ENCODE results near the gene PCBP3.

The PCBP3 gene

DNA sequence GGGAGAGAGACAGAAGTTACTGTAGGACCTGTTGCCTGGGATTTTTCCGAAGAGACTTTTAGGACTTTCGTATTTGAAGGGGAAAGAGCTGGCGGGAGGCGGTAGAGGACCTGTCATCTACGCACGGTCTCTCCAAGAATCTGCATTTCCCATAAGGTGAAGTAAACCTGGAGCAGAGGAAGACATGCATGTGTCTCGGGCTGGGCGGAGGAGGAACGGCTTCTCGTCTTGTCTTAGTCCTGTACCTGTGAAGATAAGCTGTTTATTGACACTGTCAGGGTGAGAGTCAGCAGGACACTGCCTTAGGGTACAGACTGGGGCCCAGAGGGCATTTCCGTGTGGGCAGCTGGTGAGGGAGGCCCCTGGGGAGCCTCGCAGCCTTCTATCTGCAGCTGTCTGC is 214.7 kb downstream of the PCBP3 start:
- TF ChIP-seq, protein P1, sequence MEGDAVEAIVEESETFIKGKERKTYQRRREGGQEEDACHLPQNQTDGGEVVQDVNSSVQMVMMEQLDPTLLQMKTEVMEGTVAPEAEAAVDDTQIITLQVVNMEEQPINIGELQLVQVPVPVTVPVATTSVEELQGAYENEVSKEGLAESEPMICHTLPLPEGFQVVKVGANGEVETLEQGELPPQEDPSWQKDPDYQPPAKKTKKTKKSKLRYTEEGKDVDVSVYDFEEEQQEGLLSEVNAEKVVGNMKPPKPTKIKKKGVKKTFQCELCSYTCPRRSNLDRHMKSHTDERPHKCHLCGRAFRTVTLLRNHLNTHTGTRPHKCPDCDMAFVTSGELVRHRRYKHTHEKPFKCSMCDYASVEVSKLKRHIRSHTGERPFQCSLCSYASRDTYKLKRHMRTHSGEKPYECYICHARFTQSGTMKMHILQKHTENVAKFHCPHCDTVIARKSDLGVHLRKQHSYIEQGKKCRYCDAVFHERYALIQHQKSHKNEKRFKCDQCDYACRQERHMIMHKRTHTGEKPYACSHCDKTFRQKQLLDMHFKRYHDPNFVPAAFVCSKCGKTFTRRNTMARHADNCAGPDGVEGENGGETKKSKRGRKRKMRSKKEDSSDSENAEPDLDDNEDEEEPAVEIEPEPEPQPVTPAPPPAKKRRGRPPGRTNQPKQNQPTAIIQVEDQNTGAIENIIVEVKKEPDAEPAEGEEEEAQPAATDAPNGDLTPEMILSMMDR (IDR thresholded peaks at IDR 0.05): no peak
- no peaks in the 10 kb centered on the region for H3K9me3 ChIP-seq
- H3K36me3 ChIP-seq: peaks cover 16% of the 10 kb centered on the region
- no peak overlapping the region for H3K4me3 ChIP-seq (ENCODE audit: low read depth in 1 of 2, low read length in 1 of 2)
- H3K27me3 ChIP-seq: no peaks in the 10 kb centered on the region
- H3K4me1 ChIP-seq (ENCODE audit: control insufficient read depth in 1 of 2, insufficient read depth in 1 of 2, low read depth in 1 of 2, low read length in 1 of 2): no peaks in the 10 kb centered on the region
- H3K27ac ChIP-seq: no peak overlapping the region

DNA sequence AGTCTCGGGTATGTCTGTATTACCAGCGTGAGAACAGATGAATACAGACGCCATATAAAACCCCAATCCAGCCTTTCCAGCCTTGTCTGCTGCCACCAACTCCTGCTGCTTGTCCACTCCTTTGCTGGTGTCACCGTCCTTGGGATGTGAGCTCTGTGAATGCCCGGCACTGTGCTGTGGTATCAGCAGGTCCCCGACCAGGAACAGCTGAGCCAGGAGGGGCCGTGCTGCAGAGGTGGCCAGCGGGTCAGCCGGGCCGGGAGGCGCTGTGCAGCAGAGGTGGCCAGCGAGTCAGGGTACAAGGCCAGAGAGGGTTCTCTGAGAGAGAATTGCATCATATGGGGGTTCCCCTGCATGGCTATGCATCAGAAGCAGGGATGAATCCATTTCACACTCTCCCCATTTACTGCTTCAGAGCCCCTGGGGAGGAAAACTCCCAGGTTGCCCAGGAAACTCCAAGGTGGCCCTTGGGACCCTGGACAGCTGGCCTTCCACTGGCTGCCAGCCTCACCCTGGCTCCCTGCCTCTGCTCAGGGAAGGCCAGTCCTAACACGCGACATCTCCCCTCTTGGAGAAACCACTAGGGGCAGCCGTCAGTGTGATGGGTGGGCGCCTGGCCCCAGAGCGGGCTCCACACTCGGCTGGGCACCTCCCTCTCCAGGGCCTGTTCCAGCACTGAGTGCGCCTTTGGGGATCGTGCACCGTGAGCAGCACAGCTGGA is 215.7 kb downstream of the PCBP3 start:
- Histone ChIP-seq H3K4me1 (ENCODE audit: control insufficient read depth in 1 of 2, insufficient read depth in 1 of 2, low read depth in 1 of 2, low read length in 1 of 2) (no peaks in the 10 kb centered on the region), H3K36me3 (peaks cover 19% of the 10 kb centered on the region), H3K27me3 (no peaks in the 10 kb centered on the region), H3K4me3 (ENCODE audit: low read depth in 1 of 2, low read length in 1 of 2) (no peak overlapping the region), H3K27ac (no peak overlapping the region), H3K9me3 (no peaks in the 10 kb centered on the region)
- TF ChIP-seq, protein P1 (IDR thresholded peaks at IDR 0.05): no peak

DNA sequence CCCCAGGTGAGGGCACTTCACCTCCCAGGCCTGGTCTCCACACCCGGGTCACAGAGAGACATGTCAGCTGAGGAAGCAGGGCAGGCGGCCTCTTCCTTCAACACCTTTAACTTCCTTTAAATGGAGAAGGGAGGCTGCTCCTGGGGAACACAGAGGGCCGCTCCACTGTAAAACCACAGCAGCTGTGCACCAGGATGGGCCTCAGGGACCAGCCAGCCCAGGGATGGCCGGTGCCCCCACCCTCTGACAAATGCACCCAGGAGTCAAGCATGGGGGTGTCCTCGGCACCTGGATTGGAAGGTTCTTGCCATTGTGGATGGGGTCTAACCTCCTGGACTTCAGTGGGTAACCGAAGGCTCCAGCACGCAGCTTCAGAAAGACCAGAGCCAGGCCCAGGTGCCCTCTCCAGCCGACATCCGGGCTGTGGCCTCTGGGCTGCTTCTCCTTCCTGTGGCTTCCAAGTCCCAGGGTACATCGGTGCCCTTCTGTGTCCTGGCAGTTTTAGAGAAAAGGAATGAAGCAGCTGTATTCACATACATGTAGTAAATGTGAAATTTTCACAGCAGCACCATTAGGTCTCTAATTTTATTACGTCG is 216.3 kb downstream of the PCBP3 start:
- no peak overlapping the region for H3K27ac ChIP-seq
- no peaks in the 10 kb centered on the region for H3K9me3 ChIP-seq
- no peak overlapping the region for H3K4me3 ChIP-seq (ENCODE audit: low read depth in 1 of 2, low read length in 1 of 2)
- no peaks in the 10 kb centered on the region for H3K27me3 ChIP-seq
- TF ChIP-seq, protein P1 (IDR thresholded peaks at IDR 0.05): no peak
- H3K36me3 ChIP-seq: peaks cover 19% of the 10 kb centered on the region
- H3K4me1 ChIP-seq (ENCODE audit: control insufficient read depth in 1 of 2, insufficient read depth in 1 of 2, low read depth in 1 of 2, low read length in 1 of 2): no peaks in the 10 kb centered on the region

DNA sequence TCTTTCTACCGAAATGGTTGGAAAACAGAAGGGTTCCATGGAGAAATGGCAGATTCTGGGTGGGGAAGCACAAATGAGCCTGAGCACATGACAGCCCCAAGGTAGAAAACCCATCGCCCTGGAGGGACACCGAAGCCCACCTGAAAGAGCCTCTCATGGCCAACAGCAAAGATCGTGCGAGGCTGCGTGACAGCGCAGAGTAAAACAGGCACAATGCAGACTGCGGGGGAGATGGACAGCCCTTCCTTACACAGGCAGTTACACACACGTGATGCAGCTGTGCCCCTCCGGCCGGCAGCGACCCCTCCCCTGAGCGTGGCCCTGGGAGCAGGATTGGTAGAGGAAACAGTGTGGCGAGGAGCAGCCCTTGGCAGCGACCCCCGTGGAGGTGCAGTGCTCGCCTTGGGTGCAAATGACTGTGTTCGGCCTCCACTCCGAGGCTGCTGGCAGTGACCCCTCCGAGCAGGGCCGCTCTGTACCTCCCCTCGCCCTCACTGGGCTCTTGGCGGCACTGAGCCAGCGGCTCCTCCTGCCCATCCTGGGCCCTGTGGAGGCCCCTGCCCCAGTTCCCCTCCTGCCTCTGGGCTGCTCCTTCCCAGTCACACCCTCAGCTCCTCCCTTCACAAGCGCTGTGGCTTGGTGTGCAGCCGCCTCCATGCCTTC is 217.1 kb downstream of the PCBP3 start:
- H3K36me3 ChIP-seq: peaks cover 13% of the 10 kb centered on the region
- H3K27me3 ChIP-seq: no peaks in the 10 kb centered on the region
- H3K27ac ChIP-seq: no peak overlapping the region
- H3K4me3 ChIP-seq (ENCODE audit: low read depth in 1 of 2, low read length in 1 of 2): no peak overlapping the region
- H3K4me1 ChIP-seq (ENCODE audit: control insufficient read depth in 1 of 2, insufficient read depth in 1 of 2, low read depth in 1 of 2, low read length in 1 of 2): no peaks in the 10 kb centered on the region
- no peaks in the 10 kb centered on the region for H3K9me3 ChIP-seq
- TF ChIP-seq, protein P1 (IDR thresholded peaks at IDR 0.05): no peak

DNA sequence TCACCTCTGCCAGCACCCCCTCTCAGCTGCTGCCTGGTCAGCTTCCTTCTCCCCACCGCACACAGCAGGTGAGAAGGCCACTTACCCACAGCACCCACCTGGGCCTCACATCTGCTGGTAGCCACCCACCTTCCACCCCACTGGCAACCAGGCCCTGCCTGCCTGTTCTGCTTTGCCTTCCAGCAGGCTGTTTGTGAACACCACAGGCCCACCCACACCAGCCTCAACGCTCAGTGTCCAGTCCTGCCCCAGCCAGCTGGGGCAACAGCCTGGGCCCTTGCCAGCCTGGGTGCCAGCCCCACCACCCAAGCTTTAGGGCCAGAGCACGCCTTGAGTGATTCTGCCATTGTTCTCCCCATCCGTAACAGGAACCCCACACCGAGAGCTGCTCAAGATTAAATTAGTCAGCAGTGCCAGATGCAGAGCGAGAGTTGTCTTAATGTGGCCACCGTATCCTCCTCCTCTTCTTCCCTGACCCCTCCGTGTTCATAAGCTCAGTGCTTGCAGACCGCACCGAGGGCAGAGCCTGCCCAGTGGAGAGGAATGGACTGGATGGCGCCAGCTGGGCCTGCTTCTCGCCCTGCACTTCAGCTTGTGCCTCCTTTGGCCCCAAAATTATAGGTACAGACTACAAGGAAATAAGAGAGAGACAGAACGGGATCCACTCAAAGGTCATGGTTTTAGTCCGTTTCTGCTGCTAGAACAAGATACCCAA is 217.8 kb downstream of the PCBP3 start:
- TF ChIP-seq, protein P1 (IDR thresholded peaks at IDR 0.05): no peak
- Histone ChIP-seq H3K27ac (no peak overlapping the region), H3K4me1 (ENCODE audit: control insufficient read depth in 1 of 2, insufficient read depth in 1 of 2, low read depth in 1 of 2, low read length in 1 of 2) (no peaks in the 10 kb centered on the region), H3K9me3 (no peaks in the 10 kb centered on the region), H3K4me3 (ENCODE audit: low read depth in 1 of 2, low read length in 1 of 2) (no peak overlapping the region), H3K27me3 (no peaks in the 10 kb centered on the region), H3K36me3 (peaks cover 13% of the 10 kb centered on the region)
